GM12878 (cell line): ENCODE measurements around the gene FOXP1. TPM values are rescaled to one million over a fixed set of nuclear protein-coding genes. Genes with fewer than 3 reads are reported as not detected.

Experiments
- ATAC-seq: fragments of 200-7000 bp; cut with Tn5 transposase; 3 replicates; pipeline ENCODE4 v1.9.1; 2020; ENCODE audit warnings: mild to moderate bottlenecking, moderate library complexity
- BruUV-seq: library from RNA; stranded (reverse); fragments of 400-500 nt; replicated peaks from 2 replicates; lab custom pipeline; 2021; lab: Mats Ljungman, UMichigan
- CTCF ChIA-PET: fragments of 300-600 bp; sonication (Branson Sonifier 250); formaldehyde crosslinking; extraction: SDS; loops from one replicate; lab custom pipeline; 2021; ENCODE audit warnings: inconsistent platforms; lab: Yijun Ruan, JAX
- POLR2A ChIA-PET: fragments of 350-600 bp; formaldehyde crosslinking; extraction: SDS; loops from one replicate; lab custom pipeline; 2021; ENCODE audit warnings: inconsistent platforms; lab: Charles Lee
- RAD21 ChIA-PET: fragments of 300-600 bp; sonication (Branson Sonifier 250); formaldehyde crosslinking; loops from one replicate; lab custom pipeline; 2023; ENCODE audit warnings: antibody characterized with exemption; ENCODE audit not compliant: unreplicated experiment; lab: Charles Lee
- SMC1A ChIA-PET: fragments of 300-600 bp; sonication (Branson Sonifier 250); formaldehyde crosslinking; loops from one replicate; lab custom pipeline; 2023; ENCODE audit not compliant: unreplicated experiment, uncharacterized antibody; lab: Charles Lee
- DNase-seq: peaks from one replicate; pipeline ENCODE4 v3.0.0-alpha.2; 2011; ENCODE audit warnings: low read depth, low spot score
- FAIRE-seq: peaks from 3 replicates; lab custom pipeline; 2011; peaks lifted over from hg19 to GRCh38; lab: Jason Lieb, UNC
- H2AFZ ChIP-seq: 2 replicates; pipeline ENCODE4 v1.6.0; 2011; ENCODE audit warnings: low read depth, low read length, control low read depth; ENCODE audit not compliant: control insufficient read depth
- H3K27ac ChIP-seq: 2 replicates; pipeline ENCODE4 v1.5.1; 2011; ENCODE audit warnings: control low read depth; ENCODE audit not compliant: control insufficient read depth, insufficient read depth
- H3K27me3 ChIP-seq, 2 experiments: replicated peaks in 1 of 2; 2 replicates each; pipeline versions ENCODE4 v1.6.0 to v1.6.1; 2011; ENCODE audit warnings: low read length in 1 of 2; ENCODE audit not compliant: control insufficient read depth in 2 of 2, insufficient read depth in 2 of 2
- H3K36me3 ChIP-seq, 2 experiments: 2 replicates each; pipeline ENCODE4 v1.5.1; 2011; ENCODE audit warnings: low read length in 1 of 2; ENCODE audit not compliant: control insufficient read depth in 2 of 2, insufficient read depth in 2 of 2
- H3K4me1 ChIP-seq: 2 replicates; pipeline ENCODE4 v1.6.1; 2011; ENCODE audit warnings: mild to moderate bottlenecking, low read length, moderate library complexity, mixed read lengths; ENCODE audit not compliant: control insufficient read depth, insufficient read depth
- H3K4me2 ChIP-seq: 2 replicates; pipeline ENCODE4 v1.6.0; 2011; ENCODE audit warnings: control low read depth; ENCODE audit not compliant: control insufficient read depth, insufficient read depth
- H3K4me3 ChIP-seq: fragments of 200-600 bp; sonication (generic); 2 replicates; pipeline ENCODE4 v1.5.1; 2016
- H3K79me2 ChIP-seq: 2 replicates; pipeline ENCODE4 v1.6.0; 2011; ENCODE audit warnings: low read length; ENCODE audit not compliant: control insufficient read depth, insufficient read depth
- H3K9ac ChIP-seq: 2 replicates; pipeline ENCODE4 v1.8.0; 2011; ENCODE audit warnings: low read length, control low read depth, mixed read lengths; ENCODE audit not compliant: control insufficient read depth, insufficient read depth
- H3K9me3 ChIP-seq: replicated peaks from 3 replicates; pipeline ENCODE4 v1.5.1; 2011; ENCODE audit warnings: mild to moderate bottlenecking, low read length; ENCODE audit not compliant: control insufficient read depth, insufficient read depth
- H4K20me1 ChIP-seq: 2 replicates; pipeline ENCODE4 v1.6.0; 2011; ENCODE audit not compliant: control insufficient read depth, insufficient read depth
- CBFB ChIP-seq: IDR thresholded peaks from 2 replicates; pipeline ENCODE4 v1.6.1; 2016; ENCODE audit warnings: antibody characterized with exemption, low read depth
- HDAC2 ChIP-seq: fragments of 200-600 bp; sonication (generic); IDR thresholded peaks from 2 replicates; pipeline ENCODE4 v1.6.1; 2017
- KLF5 ChIP-seq: fragments of 450-650 bp; IDR thresholded peaks from 2 replicates; pipeline ENCODE4 v1.6.1; 2014; ENCODE audit warnings: mild to moderate bottlenecking; ENCODE audit not compliant: partially characterized antibody
- LARP7 ChIP-seq: fragments of 450-650 bp; IDR thresholded peaks from 2 replicates; pipeline ENCODE4 v1.6.1; 2017; ENCODE audit warnings: mild to moderate bottlenecking
- MXI1 ChIP-seq: fragments of 150-350 bp; IDR thresholded peaks from 2 replicates; pipeline ENCODE4 v1.6.1; 2011; ENCODE audit warnings: low read depth, mild to moderate bottlenecking, inconsistent platforms, low read length, improper control_type of control experiment
- PML ChIP-seq: IDR thresholded peaks from 2 replicates; pipeline ENCODE4 v1.6.1; 2012; ENCODE audit warnings: low read length, inconsistent platforms
- TAF1 ChIP-seq: IDR thresholded peaks from 2 replicates; pipeline ENCODE4 v1.6.1; 2011; ENCODE audit warnings: mild to moderate bottlenecking, low read depth, low read length, borderline replicate concordance
- ZBTB11 ChIP-seq: fragments of 450-650 bp; formaldehyde crosslinking; IDR thresholded peaks from 2 replicates; pipeline ENCODE4 v1.5.0; 2022; ENCODE audit warnings: mild to moderate bottlenecking, missing genetic modification characterization
- ZZZ3 ChIP-seq: IDR thresholded peaks from 2 replicates; pipeline ENCODE4 v1.6.1; 2011; ENCODE audit warnings: low read depth; ENCODE audit not compliant: control insufficient read depth, insufficient read length
- WGBS: methylation state at CpG from one replicate; pipeline ENCODE4 v1.1.6; 2016; ENCODE audit warnings: low lambda C conversion rate; ENCODE audit not compliant: insufficient replicate concordance, insufficient coverage; ENCODE audit errors: missing lambda C conversion rate; 5-methylcytosine and 5-hydroxymethylcytosine counted together
- in situ Hi-C: fragments of 300-500 bp; cut with MboI; formaldehyde crosslinking; loops from 9 replicates; pipeline ENCODE4 v1.14.3; 2018; ENCODE audit warnings: mixed read lengths
- intact Hi-C: fragments of 100-400 bp; cut with micrococcal nuclease; formaldehyde crosslinking; loops from one replicate; pipeline ENCODE4 v1.14.2; 2022; ENCODE audit not compliant: unreplicated experiment
- polyA plus RNA-seq, 11 experiments: library from polyadenylated mRNA; depleted of rRNA in 4 of 11; unstranded in 6 of 11; stranded (reverse) in 5 of 11; fragments of >200 nt; fragmentation: Nextera tagmentation in 4 of 11; fragmentation: Illumina TruSeq in 1 of 11; extraction: Ambion mirVana in 4 of 11; extraction: Trizol in 1 of 11; gene quantifications; 1 replicate in 1 of 11; 2 replicates in 10 of 11; pipeline versions ENCODE4 v1.2.1 to v1.2.3, GENCODE V29; 2011 to 2016; ENCODE audit warnings: inconsistent platforms in 2 of 11, missing spikeins in 2 of 11, low read depth in 1 of 11
- total RNA-seq, 4 experiments: library from RNA; depleted of rRNA in 3 of 4; stranded (reverse); fragments of >200 nt in 3 of 4; fragmentation: Illumina TruSeq in 1 of 4; extraction: Trizol in 1 of 4; gene quantifications; 2 replicates each; pipeline versions ENCODE4 v1.2.1 to v1.2.3, GENCODE V29; 2013 to 2021

Gene FOXP1
- total and polyA plus RNA-seq, 10 of the 15 experiments (the other 5 are each of a cell fraction or from before 2014, with no cell fraction given), result 0.05 to 1.6 (median 0.20) TPM; not detected in 1

DNA sequence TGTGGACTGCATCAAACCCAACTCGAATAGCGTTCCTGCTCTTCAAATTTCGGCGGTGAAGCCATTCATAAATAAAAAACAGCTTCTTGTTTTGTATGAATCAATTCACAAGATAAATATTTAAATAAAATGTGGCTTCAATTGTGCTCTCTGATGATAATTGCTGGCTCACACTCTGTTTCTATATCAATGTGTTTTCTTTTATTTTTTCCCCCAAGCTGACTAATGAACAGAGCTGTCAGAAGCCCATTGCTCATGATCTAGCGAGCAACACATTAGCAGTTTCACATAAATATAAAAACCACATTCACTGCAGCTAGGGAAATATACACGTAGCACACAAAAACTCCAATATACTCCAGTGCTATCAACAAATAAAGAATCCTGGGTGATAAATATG, 45.0 kb upstream of the FOXP1 start:
- H4K20me1 ChIP-seq, result no peaks in the 10 kb centered on the region
- H2AFZ ChIP-seq, result no peak overlapping the region
- no peaks in the 10 kb centered on the region for H3K79me2 ChIP-seq
- FAIRE-seq (no peak), ATAC-seq (no peak), DNase-seq (no peak)
- no peak overlapping the region for H3K4me3 ChIP-seq
- no peaks in the 10 kb centered on the region for H3K36me3 ChIP-seq
- TF ChIP-seq ZBTB11 (CRISPR knock-in tag) (no peak), PML (no peak), KLF5 (no peak), CBFB (no peak), LARP7 (no peak), TAF1 (no peak), MXI1 (no peak), HDAC2 (no peak), ZZZ3 (no peak)
- no peaks in the 10 kb centered on the region for H3K4me1 ChIP-seq
- no TSS peak for BruUV-seq
- in situ Hi-C loops (no loop called here), intact Hi-C loops (no loop called here)
- ChIA-PET RAD21 (no interaction called here), CTCF (interaction anchor here (0.7 kb wide), 1 partner anchor 28 kb away, joined by 3 read pairs; no protein-coding TSS in a partner anchor), POLR2A (no interaction called here), SMC1A (interaction anchor here (0.6 to 1.2 kb wide), 2 partner anchors 41 to 682 kb away, joined by 3 read pairs; no protein-coding TSS in a partner anchor)
- no peaks in the 10 kb centered on the region for H3K27me3 ChIP-seq
- no peak overlapping the region for H3K4me2 ChIP-seq
- no peak overlapping the region for H3K27ac ChIP-seq
- H3K9ac ChIP-seq, result no peak overlapping the region
- WGBS, result 43% methylated on average over 6 of the region's 6 CpGs
- H3K9me3 ChIP-seq, result no peaks in the 10 kb centered on the region; the same call in 2 of the 3 replicates
